Hematopoietic multipotent progenitor cell treated with erythropoietin and hydrocortisone succinate and interleukin-3 and kit ligand, for 17 days (in vitro differentiated cells): ENCODE data around the gene RPS29.

ENCODE experiments used
- DNase-seq: peaks from one replicate; pipeline ENCODE4 v3.0.0-alpha.2; 2015; ENCODE audit warnings: low spot score

The RPS29 gene

DNA sequence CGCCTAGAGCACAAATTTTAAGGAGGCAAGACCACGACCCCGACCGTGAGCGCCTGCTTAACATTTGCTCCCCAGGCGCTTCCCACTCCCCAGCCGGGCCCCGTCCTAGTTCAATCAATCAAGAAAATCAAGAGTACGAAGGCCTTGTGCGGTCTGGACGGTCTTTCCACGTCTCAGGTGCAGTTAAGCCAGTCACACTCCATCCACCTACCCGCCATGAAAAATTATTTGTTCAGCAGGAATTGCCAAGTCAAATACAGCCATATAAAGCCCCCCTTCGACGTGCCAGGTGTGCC, 12.0 kb upstream of the RPS29 start:
- DNase-seq, result no peak

DNA sequence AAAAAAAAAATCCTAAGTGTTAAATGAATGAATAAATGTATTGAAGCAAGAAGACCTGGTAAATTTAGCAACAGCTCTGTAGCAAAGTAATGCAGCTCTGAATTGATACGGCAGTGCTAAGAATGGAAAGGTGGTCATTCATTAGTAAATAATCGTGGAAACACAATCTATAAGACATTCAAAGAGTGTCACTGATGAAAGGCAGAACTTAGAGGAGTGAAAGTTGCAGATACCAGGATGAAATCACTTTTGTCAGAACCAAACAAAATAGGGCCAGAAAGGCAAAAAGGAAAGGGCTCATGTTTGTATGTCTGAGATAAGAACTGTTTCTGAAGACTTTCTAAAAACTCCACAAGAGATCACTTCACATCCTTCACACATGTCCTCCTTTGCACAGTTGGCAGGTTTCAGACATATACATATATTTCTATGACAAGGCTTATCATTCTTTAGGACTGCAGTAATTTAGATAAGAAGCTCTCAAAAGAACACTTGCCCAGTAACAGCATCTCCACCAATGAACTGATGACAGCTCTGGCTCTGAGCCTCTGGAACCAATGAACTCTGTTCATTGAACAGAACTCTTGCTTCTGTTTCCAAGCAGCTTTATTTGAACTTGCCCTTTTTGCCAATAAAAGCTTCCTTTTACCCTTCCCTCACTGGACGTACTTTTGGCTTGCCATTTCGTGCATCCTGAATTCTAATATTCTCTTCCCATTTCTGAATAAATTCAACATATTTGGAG, 8.3 kb upstream of the RPS29 start:
- peak; percentile 69 for DNase-seq

DNA sequence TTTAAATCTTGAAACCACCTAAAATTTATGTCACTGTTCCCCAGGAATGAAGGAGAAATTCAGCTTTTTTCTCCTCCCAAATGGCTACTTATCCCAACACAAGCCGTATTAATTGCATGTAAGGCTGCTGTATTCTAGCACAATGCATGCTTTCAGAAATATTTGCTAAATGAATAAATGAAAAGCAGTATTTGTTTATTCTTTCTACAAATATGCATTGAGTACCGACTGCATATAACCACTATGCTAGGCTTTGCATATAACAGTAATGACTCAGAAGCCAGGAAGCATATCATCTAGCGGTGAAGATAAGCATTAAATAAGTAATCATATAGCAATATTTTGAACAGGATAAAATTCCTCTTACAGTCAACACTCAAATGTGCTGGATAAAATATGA, 6.8 kb upstream of the RPS29 start:
- no peak for DNase-seq

GRCh38 chr14:49589387-49589786, 3.2 kb upstream of the RPS29 start:
- DNase-seq, result no peak

DNA sequence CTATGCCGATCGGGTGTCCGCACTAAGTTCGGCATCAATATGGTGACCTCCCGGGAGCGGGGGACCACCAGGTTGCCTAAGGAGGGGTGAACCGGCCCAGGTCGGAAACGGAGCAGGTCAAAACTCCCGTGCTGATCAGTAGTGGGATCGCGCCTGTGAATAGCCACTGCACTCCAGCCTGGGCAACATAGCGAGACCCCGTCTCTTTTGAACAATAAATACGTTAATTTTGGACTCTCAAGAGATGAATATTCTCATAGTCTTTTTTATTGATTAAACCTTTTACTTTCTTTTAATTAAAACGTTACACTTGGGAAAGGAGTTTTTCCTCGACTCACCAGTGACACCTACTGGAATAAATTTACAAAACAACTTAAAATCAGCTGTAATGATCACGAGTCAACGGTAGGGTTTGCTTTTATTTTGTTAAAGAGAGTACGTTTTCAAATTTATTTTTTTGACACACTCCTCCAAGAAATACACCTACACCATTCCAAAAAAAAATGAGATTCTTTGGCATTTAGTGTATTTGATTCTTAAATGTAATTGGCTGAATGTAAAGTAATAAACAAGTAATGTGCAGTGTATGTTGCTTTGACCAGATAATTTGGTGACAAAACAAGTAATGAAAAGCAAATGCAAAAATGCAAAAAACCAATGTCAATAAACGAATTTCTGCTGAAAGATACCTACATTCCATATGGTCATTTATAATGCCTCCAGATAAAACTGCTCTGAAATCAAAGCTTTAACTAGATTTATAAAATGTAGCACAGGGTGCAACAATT, 687 bp upstream of the RPS29 start:
- DNase-seq, result peak; percentile 94

- peak; percentile 39 for DNase-seq
Measured at GRCh38 chr14:49584981-49585640, 1.1 kb downstream of the RPS29 start.

DNA sequence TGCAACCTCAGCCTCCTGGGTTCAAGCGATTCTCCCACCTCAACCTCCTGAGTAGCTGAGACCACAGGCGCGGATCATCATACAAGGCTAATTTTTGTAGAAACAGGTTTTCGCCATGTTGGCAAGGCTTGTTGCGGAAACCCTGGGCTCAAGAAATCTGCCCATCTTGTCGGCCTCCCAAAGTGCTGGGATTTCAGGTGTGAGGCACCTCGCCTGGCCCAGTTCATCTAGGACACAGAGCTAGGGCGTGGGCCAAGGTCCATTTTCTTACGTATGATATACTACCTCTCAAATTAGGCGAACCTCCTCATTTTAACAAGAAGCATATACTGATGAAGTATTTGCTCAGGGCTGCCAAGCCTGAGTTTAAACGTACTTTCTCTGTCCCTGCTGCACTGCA, 2.1 kb downstream of the RPS29 start:
- DNase-seq, result no peak

GRCh38 chr14:49583629-49584028, 2.6 kb downstream of the RPS29 start:
- DNase-seq, result no peak

DNA sequence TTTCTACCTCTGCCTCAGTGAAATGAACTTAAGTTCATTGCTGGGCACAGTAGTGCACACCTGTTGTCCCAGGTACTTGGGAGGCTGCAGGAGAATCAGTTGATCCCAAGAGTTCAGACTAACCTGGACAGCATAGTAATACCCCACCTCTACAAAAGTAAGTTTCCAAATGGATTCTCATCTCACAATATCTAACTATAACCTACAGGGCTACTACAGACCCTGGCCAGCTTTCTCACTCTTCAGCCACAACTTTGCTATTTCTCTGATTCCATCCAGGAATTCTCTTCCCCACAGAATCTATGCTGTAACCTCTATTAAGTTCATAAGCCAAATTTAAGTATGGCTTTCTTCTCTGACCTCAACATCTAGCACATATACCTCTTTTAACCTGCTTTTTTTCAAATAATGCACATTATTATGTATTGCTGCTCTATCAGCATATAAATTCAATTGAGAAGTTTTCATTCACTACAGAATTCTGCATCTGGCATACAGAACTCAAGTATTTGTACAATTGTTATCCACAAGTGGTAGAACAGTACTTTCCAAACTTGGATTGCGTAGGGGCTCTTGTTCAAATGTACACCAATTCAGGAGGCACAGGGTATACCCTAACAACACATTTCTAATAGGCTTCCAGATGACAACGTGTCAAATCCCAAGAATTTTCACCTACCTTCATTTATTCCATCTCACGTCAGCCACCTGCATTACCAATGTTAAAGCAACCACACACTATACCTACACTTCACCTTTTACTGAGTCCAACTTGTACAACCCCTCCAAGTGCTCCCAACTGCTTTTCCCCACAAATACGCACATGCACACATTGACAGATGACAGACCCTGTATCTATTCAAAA, 3.8 kb downstream of the RPS29 start:
- DNase-seq, result no peak

DNA sequence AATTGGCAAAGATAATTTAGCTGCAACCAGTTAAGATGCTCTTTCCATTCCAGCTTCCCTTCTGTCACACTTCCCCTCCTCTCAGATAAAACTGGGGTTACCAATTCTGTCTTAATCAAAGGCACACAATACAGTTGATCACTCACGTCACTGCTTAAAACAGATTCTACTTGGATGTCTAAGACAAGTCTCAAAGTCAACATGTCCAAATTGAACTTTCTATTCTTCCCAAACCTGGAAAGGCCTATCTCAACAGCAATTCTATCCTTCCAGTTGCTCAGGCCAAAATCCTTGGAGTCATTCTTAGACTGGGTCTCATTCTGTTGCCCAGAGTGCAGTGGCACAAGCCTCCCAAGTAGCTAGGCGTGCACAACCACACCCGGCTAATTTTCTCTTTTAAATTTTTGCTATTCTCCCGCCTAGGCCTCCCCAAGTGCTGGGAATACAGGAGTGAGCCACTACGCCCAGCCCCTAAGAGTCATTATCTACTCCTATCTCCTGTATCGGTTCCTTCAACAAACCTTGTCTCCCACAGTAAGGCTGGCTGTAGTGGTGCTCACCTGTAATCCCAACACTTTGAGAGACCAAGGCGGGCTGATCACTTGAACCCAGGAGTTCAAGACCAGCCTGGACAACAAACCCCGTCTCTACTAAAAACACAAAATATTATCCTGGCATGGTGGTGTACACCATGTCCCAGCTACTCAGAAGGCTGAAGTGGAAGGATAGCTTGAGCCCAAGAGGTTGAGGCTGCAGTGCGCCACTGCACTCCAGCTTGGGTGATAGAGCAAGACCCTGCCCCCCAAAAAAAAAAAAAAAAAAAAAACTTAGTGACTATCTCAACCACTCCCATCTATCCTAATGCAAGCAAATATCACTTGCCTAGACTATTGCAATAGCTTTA, 4.7 kb downstream of the RPS29 start:
- DNase-seq, result no peak

DNA sequence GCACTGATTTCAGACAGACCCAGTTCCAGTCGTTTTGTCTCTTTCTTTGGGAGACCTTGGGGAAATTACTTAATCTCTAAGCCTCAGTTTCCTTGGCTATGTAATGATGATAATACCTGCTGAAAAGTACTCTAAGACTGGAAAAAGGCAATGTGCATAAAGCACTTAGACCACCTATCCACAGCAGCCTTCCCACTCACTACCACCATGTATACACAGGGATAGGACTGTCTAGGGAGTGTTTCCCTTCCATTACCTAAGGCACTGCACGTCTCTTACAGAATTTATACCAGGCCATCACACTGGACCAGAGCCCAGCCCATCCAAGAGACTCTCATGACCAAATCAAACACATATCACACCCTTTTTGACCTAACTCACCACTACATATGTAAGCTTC, 6.3 kb downstream of the RPS29 start:
- no peak for DNase-seq

DNA sequence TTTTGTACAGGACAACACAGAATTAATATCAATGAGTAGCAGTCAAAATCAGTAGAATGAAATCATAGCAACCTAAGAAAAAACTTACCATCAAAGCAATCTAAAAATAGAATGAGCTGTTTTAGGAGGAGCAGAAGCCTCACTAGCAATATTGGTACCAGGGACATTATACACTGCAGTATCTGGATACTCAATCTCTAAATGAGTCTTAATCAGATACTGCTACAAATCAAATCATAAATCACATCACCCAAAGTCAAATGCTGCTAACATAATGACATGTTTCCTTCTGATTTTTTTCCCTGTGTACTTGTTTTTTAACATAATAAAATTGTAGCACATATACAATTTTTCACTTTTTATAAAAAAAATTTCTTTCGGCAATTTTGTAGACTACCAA, 8.0 kb downstream of the RPS29 start:
- DNase-seq, result no peak

- no peak for DNase-seq
Measured at GRCh38 chr14:49574038-49574437, 12.1 kb downstream of the RPS29 start.

GRCh38 chr14:49569281-49569680, 16.9 kb downstream of the RPS29 start:
- DNase-seq, result no peak

DNA sequence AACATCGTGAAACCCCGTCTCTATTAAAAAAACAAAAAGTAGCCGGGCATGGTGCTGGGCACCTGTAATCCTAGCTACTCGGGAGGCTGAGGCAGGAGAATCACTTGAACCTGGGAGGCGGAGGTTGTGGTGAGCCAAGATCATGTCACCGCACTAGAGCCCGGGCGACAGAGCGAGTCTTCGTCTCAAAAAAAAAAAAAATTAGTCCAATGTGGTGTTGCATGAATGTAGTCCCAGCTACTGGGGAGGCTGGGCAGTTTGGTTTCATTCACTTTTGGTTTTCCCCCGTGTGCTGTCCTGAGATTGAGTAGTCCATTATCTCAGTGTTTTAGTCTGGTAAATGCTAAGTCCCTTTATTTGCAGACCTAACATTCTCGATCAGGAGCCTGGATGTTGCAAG, 19.5 kb downstream of the RPS29 start:
- no peak for DNase-seq

GRCh38 chr14:49559979-49560768, 26.0 kb downstream of the RPS29 start:
- no peak for DNase-seq

GRCh38 chr14:49553892-49554291, 32.3 kb downstream of the RPS29 start:
- no peak for DNase-seq

GRCh38 chr14:49553106-49553505, 33.1 kb downstream of the RPS29 start:
- DNase-seq, result no peak

GRCh38 chr14:49551569-49551968, 34.6 kb downstream of the RPS29 start:
- no peak for DNase-seq
